H9 (cell line): ENCODE measurements around the gene FAR1. TPM values are rescaled to one million over a fixed set of nuclear protein-coding genes. Genes with fewer than 3 reads are reported as not detected.

ENCODE experiments used
- DNase-seq: peaks from one replicate; pipeline ENCODE4 v3.0.0-alpha.2; 2017
- H2AFZ ChIP-seq: one replicate; pipeline ENCODE4 v1.6.1; 2013; ENCODE audit warnings: mild to moderate bottlenecking, low read length, control low read depth, moderate library complexity
- H2AK5ac ChIP-seq: 2 replicates; pipeline ENCODE4 v1.6.1; 2013; ENCODE audit warnings: low read length, control low read depth, mixed read lengths; ENCODE audit not compliant: insufficient read length
- H2BK120ac ChIP-seq: one replicate; pipeline ENCODE4 v1.6.1; 2013; ENCODE audit warnings: low read depth, mild to moderate bottlenecking, low read length, control low read depth, inconsistent platforms; ENCODE audit not compliant: poor library complexity, severe bottlenecking
- H2BK12ac ChIP-seq: 2 replicates; pipeline ENCODE4 v1.6.1; 2013; ENCODE audit warnings: low read length, control low read depth, mixed read lengths, low read depth; ENCODE audit not compliant: insufficient read length
- H2BK15ac ChIP-seq: 2 replicates; pipeline ENCODE4 v1.6.1; 2013; ENCODE audit warnings: low read depth, low read length, control low read depth
- H2BK20ac ChIP-seq: one replicate; pipeline ENCODE4 v1.6.1; 2013; ENCODE audit warnings: low read depth, mild to moderate bottlenecking, low read length, control low read depth, inconsistent platforms; ENCODE audit not compliant: poor library complexity, severe bottlenecking
- H2BK5ac ChIP-seq: 2 replicates; pipeline ENCODE4 v1.6.1; 2013; ENCODE audit warnings: low read length, control low read depth, mixed read lengths; ENCODE audit not compliant: insufficient read length
- H3K14ac ChIP-seq: 2 replicates; pipeline ENCODE4 v1.6.1; 2013; ENCODE audit warnings: low read length, control low read depth; ENCODE audit not compliant: insufficient read depth
- H3K18ac ChIP-seq: 2 replicates; pipeline ENCODE4 v1.6.1; 2013; ENCODE audit warnings: low read depth, mild to moderate bottlenecking, mixed read lengths, low read length, control low read depth; ENCODE audit not compliant: insufficient read length
- H3K23ac ChIP-seq: 2 replicates; pipeline ENCODE4 v1.6.1; 2013; ENCODE audit warnings: low read length, control low read depth, mixed read lengths, low read depth; ENCODE audit not compliant: insufficient read length
- H3K23me2 ChIP-seq: 2 replicates; pipeline ENCODE4 v1.6.1; 2013; ENCODE audit warnings: low read depth, mild to moderate bottlenecking, mixed read lengths, low read length, control low read depth; ENCODE audit not compliant: insufficient read length, poor library complexity, severe bottlenecking
- H3K27ac ChIP-seq: 2 replicates; pipeline ENCODE4 v1.5.1; 2013; ENCODE audit warnings: low read length, control low read depth, mixed read lengths, low read depth; ENCODE audit not compliant: insufficient read length
- H3K27me3 ChIP-seq: 2 replicates; pipeline ENCODE4 v1.6.1; 2013; ENCODE audit warnings: low read length, control low read depth, inconsistent platforms; ENCODE audit not compliant: insufficient read depth
- H3K4ac ChIP-seq: 2 replicates; pipeline ENCODE4 v1.6.1; 2013; ENCODE audit warnings: low read depth, mild to moderate bottlenecking, control low read depth, inconsistent platforms, low read length, moderate library complexity
- H3K4me1 ChIP-seq: 2 replicates; pipeline ENCODE4 v1.6.1; 2013; ENCODE audit warnings: low read length, control low read depth, inconsistent platforms; ENCODE audit not compliant: insufficient read depth
- H3K4me2 ChIP-seq: 2 replicates; pipeline ENCODE4 v1.6.1; 2013; ENCODE audit warnings: low read length, control low read depth, mixed read lengths; ENCODE audit not compliant: insufficient read length, insufficient read depth
- H3K56ac ChIP-seq: 2 replicates; pipeline ENCODE4 v1.6.1; 2013; ENCODE audit warnings: low read depth, mild to moderate bottlenecking, mixed read lengths, low read length, control low read depth; ENCODE audit not compliant: insufficient read length
- H3K79me1 ChIP-seq: 2 replicates; pipeline ENCODE4 v1.6.1; 2013; ENCODE audit warnings: low read depth, mild to moderate bottlenecking, moderate library complexity, low read length, control low read depth, inconsistent platforms; ENCODE audit not compliant: insufficient read depth, poor library complexity, severe bottlenecking
- H3K79me2 ChIP-seq: 2 replicates; pipeline ENCODE4 v1.6.1; 2013; ENCODE audit warnings: low read length, control low read depth, inconsistent platforms; ENCODE audit not compliant: insufficient read depth
- H3K9ac ChIP-seq: 2 replicates; pipeline ENCODE4 v1.6.1; 2013; ENCODE audit warnings: low read length, control low read depth, mixed read lengths; ENCODE audit not compliant: insufficient read length; ENCODE audit errors: extremely low read depth
- H3K9me3 ChIP-seq: one replicate; pipeline ENCODE4 v1.6.1; 2013; ENCODE audit warnings: low read depth, low read length, inconsistent platforms; ENCODE audit not compliant: control insufficient read depth
- H3T11ph ChIP-seq: one replicate; pipeline ENCODE4 v1.6.1; 2013; ENCODE audit warnings: mild to moderate bottlenecking, low read length, control low read depth, inconsistent platforms
- H4K20me1 ChIP-seq: one replicate; pipeline ENCODE4 v1.6.1; 2013; ENCODE audit not compliant: control insufficient read depth, insufficient read length, insufficient read depth
- H4K5ac ChIP-seq: 2 replicates; pipeline ENCODE4 v1.6.1; 2013; ENCODE audit warnings: low read depth, mild to moderate bottlenecking, mixed read lengths, low read length, control low read depth; ENCODE audit not compliant: insufficient read length
- H4K8ac ChIP-seq: replicated peaks from 2 replicates; pipeline ENCODE4 v1.6.1; 2013; ENCODE audit warnings: low read length, control low read depth, mixed read lengths, low read depth; ENCODE audit not compliant: insufficient read length
- H4K91ac ChIP-seq: 2 replicates; pipeline ENCODE4 v1.6.1; 2013; ENCODE audit warnings: low read depth, mild to moderate bottlenecking, moderate library complexity, mixed read lengths, low read length, control low read depth; ENCODE audit not compliant: insufficient read length
- H3K27ac Mint-ChIP-seq, 3 experiments: 2 replicates in 2 of 3; 3 replicates in 1 of 3; pipeline ENCODE4 v1.8.0; 2020 to 2021; ENCODE audit warnings: mixed read lengths in 3 of 3, mild to moderate bottlenecking in 1 of 3, moderate library complexity in 1 of 3
- H3K27me3 Mint-ChIP-seq: 2 replicates; pipeline ENCODE4 v1.8.0; 2021; ENCODE audit warnings: low read depth, mild to moderate bottlenecking, moderate library complexity, mixed read lengths
- H3K36me3 Mint-ChIP-seq, 3 experiments: 2 replicates in 2 of 3; 3 replicates in 1 of 3; pipeline ENCODE4 v1.8.0; 2020 to 2021; ENCODE audit warnings: low read depth in 3 of 3, mixed read lengths in 3 of 3; ENCODE audit not compliant: insufficient read depth in 1 of 3
- H3K4me1 Mint-ChIP-seq, 2 experiments: 2 replicates each; pipeline ENCODE4 v1.8.0; 2020; ENCODE audit warnings: mixed read lengths in 2 of 2
- H3K4me3 Mint-ChIP-seq, 2 experiments: 2 replicates in 1 of 2; 3 replicates in 1 of 2; pipeline ENCODE4 v1.8.0; 2020 to 2021; ENCODE audit warnings: mild to moderate bottlenecking in 2 of 2, mixed read lengths in 2 of 2, moderate library complexity in 1 of 2
- H3K9me3 Mint-ChIP-seq, 2 experiments: 2 replicates in 1 of 2; 3 replicates in 1 of 2; pipeline ENCODE4 v1.8.0; 2020; ENCODE audit warnings: mild to moderate bottlenecking in 2 of 2, mixed read lengths in 2 of 2, moderate library complexity in 1 of 2
- total RNA-seq: library from RNA; stranded (reverse); gene quantifications from 2 replicates; pipeline ENCODE4 v1.2.1, GENCODE V29; 2021
- TF ChIP-seq, protein P1 (sequence below): fragments of 200-600 bp; sonication (generic); conservative IDR thresholded peaks from 3 replicates; pipeline ENCODE4 v1.8.0; 2021; ENCODE audit warnings: antibody characterized with exemption, mild to moderate bottlenecking

FAR1 gene
- total RNA-seq, 1 experiment from 2014 or later: 72.5 TPM

DNA sequence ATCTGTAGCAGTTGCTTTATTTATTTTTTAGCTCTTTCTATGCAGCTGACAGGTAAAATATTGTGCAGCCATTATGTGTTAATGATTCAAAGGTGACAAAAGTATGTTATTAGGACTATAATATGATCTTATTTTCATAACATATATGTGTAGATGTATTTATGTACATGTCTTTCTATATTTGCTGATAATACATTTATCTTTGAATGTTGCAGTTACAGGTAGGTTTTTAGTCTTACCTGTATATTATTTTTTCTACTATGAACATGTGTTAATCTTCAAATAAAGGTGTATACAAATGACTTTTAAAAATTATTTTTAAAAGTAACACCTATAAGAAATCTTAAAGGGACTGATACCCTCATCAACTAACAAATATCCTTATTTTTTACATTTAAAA is 33.6 kb downstream of the FAR1 start:
- H4K91ac ChIP-seq: no peak overlapping the region
- H3K23ac ChIP-seq: no peak overlapping the region
- H3K27ac ChIP-seq: no peak overlapping the region
- TF ChIP-seq, protein P1, sequence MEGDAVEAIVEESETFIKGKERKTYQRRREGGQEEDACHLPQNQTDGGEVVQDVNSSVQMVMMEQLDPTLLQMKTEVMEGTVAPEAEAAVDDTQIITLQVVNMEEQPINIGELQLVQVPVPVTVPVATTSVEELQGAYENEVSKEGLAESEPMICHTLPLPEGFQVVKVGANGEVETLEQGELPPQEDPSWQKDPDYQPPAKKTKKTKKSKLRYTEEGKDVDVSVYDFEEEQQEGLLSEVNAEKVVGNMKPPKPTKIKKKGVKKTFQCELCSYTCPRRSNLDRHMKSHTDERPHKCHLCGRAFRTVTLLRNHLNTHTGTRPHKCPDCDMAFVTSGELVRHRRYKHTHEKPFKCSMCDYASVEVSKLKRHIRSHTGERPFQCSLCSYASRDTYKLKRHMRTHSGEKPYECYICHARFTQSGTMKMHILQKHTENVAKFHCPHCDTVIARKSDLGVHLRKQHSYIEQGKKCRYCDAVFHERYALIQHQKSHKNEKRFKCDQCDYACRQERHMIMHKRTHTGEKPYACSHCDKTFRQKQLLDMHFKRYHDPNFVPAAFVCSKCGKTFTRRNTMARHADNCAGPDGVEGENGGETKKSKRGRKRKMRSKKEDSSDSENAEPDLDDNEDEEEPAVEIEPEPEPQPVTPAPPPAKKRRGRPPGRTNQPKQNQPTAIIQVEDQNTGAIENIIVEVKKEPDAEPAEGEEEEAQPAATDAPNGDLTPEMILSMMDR: no peak
- H3K79me1 ChIP-seq: no peaks in the 10 kb centered on the region
- H3K23me2 ChIP-seq: no peaks in the 10 kb centered on the region
- no peak overlapping the region for H2BK5ac ChIP-seq
- Mint-ChIP-seq H3K27me3 (no peaks in the 10 kb centered on the region), H3K9me3 (no peaks in the 10 kb centered on the region), H3K4me1 (peaks cover 16 to 18% of the 10 kb centered on the region in 2 experiments), H3K4me3 (no peak overlapping the region), H3K27ac (no peak overlapping the region), H3K36me3 (peaks cover 13 to 44% (median 25%) of the 10 kb centered on the region in 3 experiments)
- H3T11ph ChIP-seq: no peak overlapping the region
- H3K18ac ChIP-seq: no peak overlapping the region
- DNase-seq: no peak
- no peak overlapping the region for H3K9ac ChIP-seq
- no peak overlapping the region for H3K56ac ChIP-seq
- H4K5ac ChIP-seq: no peak overlapping the region
- no peak overlapping the region for H2AFZ ChIP-seq
- no peak overlapping the region for H2BK120ac ChIP-seq
- no peaks in the 10 kb centered on the region for H3K9me3 ChIP-seq
- H3K4me2 ChIP-seq: no peak overlapping the region
- no peak overlapping the region for H3K4ac ChIP-seq
- no peaks in the 10 kb centered on the region for H4K20me1 ChIP-seq
- H3K4me1 ChIP-seq: no peaks in the 10 kb centered on the region
- no peak overlapping the region for H2BK15ac ChIP-seq
- H3K14ac ChIP-seq: no peak overlapping the region
- H2BK12ac ChIP-seq: no peak overlapping the region
- no peaks in the 10 kb centered on the region for H3K27me3 ChIP-seq
- no peak overlapping the region for H4K8ac ChIP-seq
- no peaks in the 10 kb centered on the region for H3K79me2 ChIP-seq
- no peak overlapping the region for H2AK5ac ChIP-seq
- H2BK20ac ChIP-seq: no peak overlapping the region
